SK-N-SH treated with all-trans-retinoic acid at 6 μM for 48 hours (cell line): ENCODE results near the gene DTX4.
A peak's percentile ranks its signal among the peaks of the same experiment; 100 is the strongest.
"Not testable (repeated sequence)": the region's sequence is repeated elsewhere in the genome, so short reads cannot be mapped to it uniquely, and the experiment has no call there.

Experiments used
- ATAC-seq: fragments of 200-7000 bp; cut with Tn5 transposase; 3 replicates; pipeline ENCODE4 v1.9.1; 2020; ENCODE audit warnings: mild to moderate bottlenecking, moderate library complexity
- ARNTL ChIP-seq: fragments of 450-650 bp; formaldehyde crosslinking; IDR thresholded peaks from 2 replicates; pipeline ENCODE4 v1.5.0; 2020; ENCODE audit warnings: low read depth, mild to moderate bottlenecking, moderate library complexity, borderline replicate concordance
- BACH2 ChIP-seq: fragments of 250-450 bp; sonication (Bioruptor Pico); IDR thresholded peaks from 2 replicates; pipeline ENCODE4 v1.9.0; 2021; ENCODE audit warnings: mild to moderate bottlenecking, borderline replicate concordance
- CREB5 ChIP-seq: fragments of 250-450 bp; sonication (Bioruptor Pico); IDR thresholded peaks from 2 replicates; pipeline ENCODE4 v1.5.1; 2020; ENCODE audit warnings: low read depth, mild to moderate bottlenecking, moderate library complexity
- CSDC2 ChIP-seq: fragments of 250-450 bp; sonication (Bioruptor Pico); IDR thresholded peaks from 2 replicates; pipeline ENCODE4 v1.5.0; 2020; ENCODE audit warnings: mild to moderate bottlenecking, moderate library complexity
- CSRNP3 ChIP-seq: fragments of 250-450 bp; sonication (Bioruptor Pico); IDR thresholded peaks from 2 replicates; pipeline ENCODE4 v1.5.1; 2021; ENCODE audit warnings: mild to moderate bottlenecking, moderate library complexity
- GLIS3 ChIP-seq: fragments of 250-450 bp; sonication (Bioruptor Pico); IDR thresholded peaks from 2 replicates; pipeline ENCODE4 v1.5.0; 2020; ENCODE audit warnings: mild to moderate bottlenecking, moderate library complexity
- ISL1 ChIP-seq: fragments of 250-450 bp; sonication (Bioruptor Pico); IDR thresholded peaks from 2 replicates; pipeline ENCODE4 v2.1.2; 2022; ENCODE audit warnings: mild to moderate bottlenecking, moderate library complexity
- OSR1 ChIP-seq: fragments of 250-450 bp; sonication (Bioruptor Pico); IDR thresholded peaks from 2 replicates; pipeline ENCODE4 v1.8.0; 2022; ENCODE audit warnings: moderate library complexity, mild to moderate bottlenecking, inconsistent platforms
- PPARA ChIP-seq: fragments of 250-450 bp; sonication (Bioruptor Pico); IDR thresholded peaks from 2 replicates; pipeline ENCODE4 v1.5.0; 2020; ENCODE audit warnings: mild to moderate bottlenecking, borderline replicate concordance
- RARB ChIP-seq: fragments of 250-450 bp; sonication (Bioruptor Pico); IDR thresholded peaks from 2 replicates; pipeline ENCODE4 v1.8.0; 2021; ENCODE audit warnings: mild to moderate bottlenecking, moderate library complexity
- SNAI2 ChIP-seq: fragments of 250-450 bp; sonication (Bioruptor Pico); IDR thresholded peaks from 2 replicates; pipeline ENCODE4 v1.5.0; 2020; ENCODE audit warnings: mild to moderate bottlenecking, moderate library complexity
- TCF4 ChIP-seq: fragments of 250-450 bp; sonication (Bioruptor Pico); IDR thresholded peaks from 2 replicates; pipeline ENCODE4 v1.8.0; 2021; ENCODE audit warnings: mild to moderate bottlenecking, moderate library complexity, borderline replicate concordance
- TOX ChIP-seq: fragments of 250-450 bp; sonication (Bioruptor Pico); IDR thresholded peaks from 2 replicates; pipeline ENCODE4 v1.8.0; 2021; ENCODE audit warnings: mild to moderate bottlenecking, moderate library complexity, borderline replicate concordance
- TSHZ2 ChIP-seq: fragments of 250-450 bp; sonication (Bioruptor Pico); IDR thresholded peaks from 2 replicates; pipeline ENCODE4 v1.5.0; 2020; ENCODE audit warnings: mild to moderate bottlenecking, moderate library complexity
- ZC3H10 ChIP-seq: fragments of 250-450 bp; sonication (Bioruptor Pico); IDR thresholded peaks from 2 replicates; pipeline ENCODE4 v1.5.1; 2021; ENCODE audit warnings: mild to moderate bottlenecking, moderate library complexity
- ZFP3 ChIP-seq: fragments of 250-450 bp; sonication (Bioruptor Pico); IDR thresholded peaks from 2 replicates; pipeline ENCODE4 v1.5.0; 2020; ENCODE audit warnings: mild to moderate bottlenecking, moderate library complexity
- ZFP30 ChIP-seq: fragments of 450-650 bp; formaldehyde crosslinking; IDR thresholded peaks from 2 replicates; pipeline ENCODE4 v1.5.0; 2022; ENCODE audit warnings: mild to moderate bottlenecking, moderate library complexity
- ZNF565 ChIP-seq: fragments of 450-650 bp; formaldehyde crosslinking; conservative IDR thresholded peaks from 2 replicates; pipeline ENCODE4 v1.5.0; 2020; ENCODE audit warnings: low read depth, mild to moderate bottlenecking, moderate library complexity
- ZNF8 ChIP-seq: fragments of 450-650 bp; formaldehyde crosslinking; IDR thresholded peaks from 2 replicates; pipeline ENCODE4 v1.5.0; 2020; ENCODE audit warnings: mild to moderate bottlenecking, moderate library complexity
- TF ChIP-seq, protein P1 (sequence below): fragments of 250-450 bp; sonication (Bioruptor Pico); IDR thresholded peaks from 2 replicates; pipeline ENCODE4 v1.8.0; 2020; ENCODE audit warnings: mild to moderate bottlenecking, moderate library complexity, borderline replicate concordance

DTX4 gene

GRCh38 chr11:59171508-59172322 lies at the start of gene DTX4:
Gene DTX4, plus strand, starts transcription at chr11:59172132. Its CDS starts 464 bp downstream, at chr11:59172596.
- TF ChIP-seq ZFP3 (CRISPR knock-in tag) (no peak), ZNF8 (CRISPR knock-in tag) (no peak), ZC3H10 (no peak), TOX (CRISPR knock-in tag) (no peak), TSHZ2 (no peak), ARNTL (CRISPR knock-in tag) (no peak)
- TF ChIP-seq, all 23 proteins: peak for 0
- peak; percentile 98 for ATAC-seq

GRCh38 chr11:59135648-59136461 lies 36.1 kb upstream of the DTX4 start:
- no peak for TF ChIP-seq CSDC2
- TF ChIP-seq ZFP30 (CRISPR knock-in tag), result no peak
- no peak for TF ChIP-seq TOX (CRISPR knock-in tag)
- TF ChIP-seq BACH2 (CRISPR knock-in tag), result no peak
- no peak for TF ChIP-seq SNAI2 (CRISPR knock-in tag)
- no peak for TF ChIP-seq ZNF565
- no peak for TF ChIP-seq ARNTL (CRISPR knock-in tag)
- no peak for TF ChIP-seq PPARA (CRISPR knock-in tag)
- no peak for TF ChIP-seq TCF4 (CRISPR knock-in tag)
- TF ChIP-seq, protein P1, sequence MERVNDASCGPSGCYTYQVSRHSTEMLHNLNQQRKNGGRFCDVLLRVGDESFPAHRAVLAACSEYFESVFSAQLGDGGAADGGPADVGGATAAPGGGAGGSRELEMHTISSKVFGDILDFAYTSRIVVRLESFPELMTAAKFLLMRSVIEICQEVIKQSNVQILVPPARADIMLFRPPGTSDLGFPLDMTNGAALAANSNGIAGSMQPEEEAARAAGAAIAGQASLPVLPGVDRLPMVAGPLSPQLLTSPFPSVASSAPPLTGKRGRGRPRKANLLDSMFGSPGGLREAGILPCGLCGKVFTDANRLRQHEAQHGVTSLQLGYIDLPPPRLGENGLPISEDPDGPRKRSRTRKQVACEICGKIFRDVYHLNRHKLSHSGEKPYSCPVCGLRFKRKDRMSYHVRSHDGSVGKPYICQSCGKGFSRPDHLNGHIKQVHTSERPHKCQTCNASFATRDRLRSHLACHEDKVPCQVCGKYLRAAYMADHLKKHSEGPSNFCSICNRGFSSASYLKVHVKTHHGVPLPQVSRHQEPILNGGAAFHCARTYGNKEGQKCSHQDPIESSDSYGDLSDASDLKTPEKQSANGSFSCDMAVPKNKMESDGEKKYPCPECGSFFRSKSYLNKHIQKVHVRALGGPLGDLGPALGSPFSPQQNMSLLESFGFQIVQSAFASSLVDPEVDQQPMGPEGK (CRISPR knock-in tag), result no peak
- no peak for TF ChIP-seq OSR1
- TF ChIP-seq CREB5 (CRISPR knock-in tag), result no peak
- TF ChIP-seq ZC3H10, result no peak
- TF ChIP-seq RARB (CRISPR knock-in tag), result no peak
- TF ChIP-seq GLIS3 (CRISPR knock-in tag), result no peak
- no peak for TF ChIP-seq ISL1 (CRISPR knock-in tag)
- TF ChIP-seq TSHZ2, result no peak
- TF ChIP-seq CSRNP3 (CRISPR knock-in tag), result no peak
- TF ChIP-seq ZNF8 (CRISPR knock-in tag), result no peak
- peak; percentile 100 for ATAC-seq

DNA sequence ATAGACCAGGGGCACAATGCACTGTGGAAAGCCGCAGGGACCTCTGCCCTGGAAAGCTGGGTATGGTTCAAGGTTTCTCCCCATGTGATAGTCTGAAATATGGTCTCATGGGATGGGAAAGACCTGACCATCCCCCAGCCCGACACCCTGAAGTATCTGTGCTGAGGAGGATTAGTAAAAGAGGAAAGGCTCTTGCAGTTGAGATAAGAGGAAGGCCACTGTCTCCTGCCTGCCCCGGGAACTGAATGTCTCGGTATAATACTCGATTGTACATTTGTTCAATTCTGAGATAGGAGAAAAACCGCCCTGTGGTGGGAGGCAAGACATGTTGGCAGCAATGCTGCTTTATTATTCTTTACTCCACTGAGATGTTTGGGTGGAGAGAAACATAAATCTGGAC lies 35.4 kb upstream of the DTX4 start:
- ATAC-seq, result not testable (repeated sequence)
